Ishikawa (cell line): ENCODE results near the gene ATXN7.

ENCODE experiments used
- CEBPB ChIP-seq: IDR thresholded peaks from 2 replicates; pipeline ENCODE4 v1.6.1; 2012
- CREB1 ChIP-seq: IDR thresholded peaks from 2 replicates; pipeline ENCODE4 v1.6.1; 2012; ENCODE audit warnings: low read depth
- EGR1 ChIP-seq: IDR thresholded peaks from 2 replicates; pipeline ENCODE4 v1.6.1; 2012
- EP300 ChIP-seq: IDR thresholded peaks from 2 replicates; pipeline ENCODE4 v1.6.1; 2012; ENCODE audit warnings: borderline replicate concordance
- FOXM1 ChIP-seq: IDR thresholded peaks from 2 replicates; pipeline ENCODE4 v1.6.1; 2012; ENCODE audit warnings: low read depth, borderline replicate concordance
- NFIC ChIP-seq: IDR thresholded peaks from 2 replicates; pipeline ENCODE4 v1.6.1; 2012
- RAD21 ChIP-seq: IDR thresholded peaks from 2 replicates; pipeline ENCODE4 v1.6.1; 2012; ENCODE audit warnings: low read depth
- TAF1 ChIP-seq: IDR thresholded peaks from 2 replicates; pipeline ENCODE4 v1.6.1; 2012; ENCODE audit warnings: low read depth, mild to moderate bottlenecking
- TCF12 ChIP-seq: IDR thresholded peaks from 2 replicates; pipeline ENCODE4 v1.6.1; 2012; ENCODE audit warnings: low read depth
- TEAD4 ChIP-seq: IDR thresholded peaks from 2 replicates; pipeline ENCODE4 v1.6.1; 2012
- YY1 ChIP-seq: IDR thresholded peaks from 2 replicates; pipeline ENCODE4 v1.6.1; 2012; ENCODE audit warnings: low read depth
- ZBTB7A ChIP-seq: IDR thresholded peaks from 2 replicates; pipeline ENCODE4 v1.6.1; 2012; ENCODE audit warnings: low read depth
- TF ChIP-seq, protein P1 (sequence below): IDR thresholded peaks from 2 replicates; pipeline ENCODE4 v1.6.1; 2012
- TF ChIP-seq, protein P2 (sequence below): IDR thresholded peaks from 2 replicates; pipeline ENCODE4 v1.6.1; 2012; ENCODE audit warnings: low read depth, mild to moderate bottlenecking
- TF ChIP-seq, protein P3 (sequence below): IDR thresholded peaks from 2 replicates; pipeline ENCODE4 v1.6.1; 2012

Gene ATXN7

DNA sequence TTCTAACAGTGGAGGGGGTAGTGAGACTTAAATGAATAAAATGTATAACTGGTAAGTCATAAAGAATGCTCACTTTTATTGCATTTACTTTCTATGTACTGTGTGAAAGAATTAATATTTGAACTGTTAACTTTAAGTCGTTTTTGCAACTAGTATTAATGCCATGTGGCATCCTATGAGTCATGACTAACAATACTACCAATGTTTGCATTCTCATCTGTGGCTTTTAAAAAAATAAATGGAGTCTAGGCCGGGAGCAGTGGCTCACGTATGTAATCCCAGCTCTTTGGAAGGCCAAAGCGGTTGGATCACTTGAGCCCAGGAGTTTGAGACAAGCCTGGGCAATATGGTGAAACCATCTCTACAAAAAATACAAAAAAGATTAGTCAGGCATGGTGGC is 39.4 kb upstream of the ATXN7 start:
- TF ChIP-seq, protein P1, sequence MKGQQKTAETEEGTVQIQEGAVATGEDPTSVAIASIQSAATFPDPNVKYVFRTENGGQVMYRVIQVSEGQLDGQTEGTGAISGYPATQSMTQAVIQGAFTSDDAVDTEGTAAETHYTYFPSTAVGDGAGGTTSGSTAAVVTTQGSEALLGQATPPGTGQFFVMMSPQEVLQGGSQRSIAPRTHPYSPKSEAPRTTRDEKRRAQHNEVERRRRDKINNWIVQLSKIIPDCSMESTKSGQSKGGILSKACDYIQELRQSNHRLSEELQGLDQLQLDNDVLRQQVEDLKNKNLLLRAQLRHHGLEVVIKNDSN: no peak
- TF ChIP-seq EP300 (no peak), CREB1 (no peak), TCF12 (no peak), YY1 (no peak), TEAD4 (no peak)

DNA sequence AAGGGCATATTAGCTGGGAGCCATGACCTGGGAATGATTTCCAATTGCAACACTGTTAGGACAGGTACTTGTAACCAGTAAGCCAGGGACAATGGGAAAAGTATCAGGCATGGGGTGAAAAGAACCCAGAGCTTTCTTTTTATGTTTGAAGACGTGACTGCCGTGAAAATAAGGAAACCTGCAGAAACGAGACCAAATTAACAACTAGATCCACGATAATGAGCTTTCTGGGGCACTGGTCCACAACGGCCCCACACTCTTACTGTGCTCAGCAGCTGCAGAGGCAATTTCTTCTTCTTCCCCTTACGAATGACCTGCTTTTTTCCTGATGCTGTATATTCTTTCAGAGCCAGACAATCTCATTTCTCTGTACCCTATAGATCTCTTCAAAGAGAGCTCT is 33.1 kb upstream of the ATXN7 start:
- TF ChIP-seq TEAD4 (no peak), TCF12 (no peak), FOXM1 (no peak), CEBPB (no peak), NFIC (no peak), TAF1 (no peak), EP300 (no peak), RAD21 (no peak), YY1 (no peak), CREB1 (no peak), EGR1 (no peak), ZBTB7A (no peak)
- TF ChIP-seq, protein P2, sequence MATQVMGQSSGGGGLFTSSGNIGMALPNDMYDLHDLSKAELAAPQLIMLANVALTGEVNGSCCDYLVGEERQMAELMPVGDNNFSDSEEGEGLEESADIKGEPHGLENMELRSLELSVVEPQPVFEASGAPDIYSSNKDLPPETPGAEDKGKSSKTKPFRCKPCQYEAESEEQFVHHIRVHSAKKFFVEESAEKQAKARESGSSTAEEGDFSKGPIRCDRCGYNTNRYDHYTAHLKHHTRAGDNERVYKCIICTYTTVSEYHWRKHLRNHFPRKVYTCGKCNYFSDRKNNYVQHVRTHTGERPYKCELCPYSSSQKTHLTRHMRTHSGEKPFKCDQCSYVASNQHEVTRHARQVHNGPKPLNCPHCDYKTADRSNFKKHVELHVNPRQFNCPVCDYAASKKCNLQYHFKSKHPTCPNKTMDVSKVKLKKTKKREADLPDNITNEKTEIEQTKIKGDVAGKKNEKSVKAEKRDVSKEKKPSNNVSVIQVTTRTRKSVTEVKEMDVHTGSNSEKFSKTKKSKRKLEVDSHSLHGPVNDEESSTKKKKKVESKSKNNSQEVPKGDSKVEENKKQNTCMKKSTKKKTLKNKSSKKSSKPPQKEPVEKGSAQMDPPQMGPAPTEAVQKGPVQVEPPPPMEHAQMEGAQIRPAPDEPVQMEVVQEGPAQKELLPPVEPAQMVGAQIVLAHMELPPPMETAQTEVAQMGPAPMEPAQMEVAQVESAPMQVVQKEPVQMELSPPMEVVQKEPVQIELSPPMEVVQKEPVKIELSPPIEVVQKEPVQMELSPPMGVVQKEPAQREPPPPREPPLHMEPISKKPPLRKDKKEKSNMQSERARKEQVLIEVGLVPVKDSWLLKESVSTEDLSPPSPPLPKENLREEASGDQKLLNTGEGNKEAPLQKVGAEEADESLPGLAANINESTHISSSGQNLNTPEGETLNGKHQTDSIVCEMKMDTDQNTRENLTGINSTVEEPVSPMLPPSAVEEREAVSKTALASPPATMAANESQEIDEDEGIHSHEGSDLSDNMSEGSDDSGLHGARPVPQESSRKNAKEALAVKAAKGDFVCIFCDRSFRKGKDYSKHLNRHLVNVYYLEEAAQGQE: no peak
- TF ChIP-seq, protein P3, sequence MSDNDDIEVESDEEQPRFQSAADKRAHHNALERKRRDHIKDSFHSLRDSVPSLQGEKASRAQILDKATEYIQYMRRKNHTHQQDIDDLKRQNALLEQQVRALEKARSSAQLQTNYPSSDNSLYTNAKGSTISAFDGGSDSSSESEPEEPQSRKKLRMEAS: no peak
- TF ChIP-seq, protein P1: no peak

DNA sequence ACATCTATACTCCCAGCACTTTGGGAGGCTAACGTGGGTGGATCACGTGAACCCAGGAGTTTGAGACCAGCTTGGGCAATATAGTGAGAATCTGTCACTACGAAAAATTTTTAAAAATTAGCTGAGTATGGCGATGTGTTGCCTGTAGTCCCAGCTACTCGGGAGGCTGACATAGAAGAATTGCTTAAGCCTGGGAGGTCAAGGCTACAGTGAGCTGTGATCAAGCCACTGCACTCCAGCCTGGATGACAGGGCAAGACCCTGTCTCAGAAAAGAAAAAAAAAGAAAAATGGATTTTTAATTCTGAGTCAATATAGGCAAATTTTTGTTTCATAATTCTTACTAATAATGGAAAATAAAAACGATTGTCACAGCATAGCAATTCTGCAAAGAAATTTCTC is 31.3 kb upstream of the ATXN7 start:
- no peak for TF ChIP-seq CEBPB
- TF ChIP-seq RAD21: no peak
- TF ChIP-seq TEAD4: no peak
- no peak for TF ChIP-seq NFIC
- no peak for TF ChIP-seq ZBTB7A
- TF ChIP-seq TCF12: no peak
- TF ChIP-seq CREB1: no peak
- TF ChIP-seq FOXM1: no peak
- TF ChIP-seq YY1: no peak
- TF ChIP-seq, protein P2: no peak
- TF ChIP-seq, protein P3: no peak
- no peak for TF ChIP-seq EP300
- TF ChIP-seq, protein P1: no peak
- TF ChIP-seq TAF1: no peak
- no peak for TF ChIP-seq EGR1

DNA sequence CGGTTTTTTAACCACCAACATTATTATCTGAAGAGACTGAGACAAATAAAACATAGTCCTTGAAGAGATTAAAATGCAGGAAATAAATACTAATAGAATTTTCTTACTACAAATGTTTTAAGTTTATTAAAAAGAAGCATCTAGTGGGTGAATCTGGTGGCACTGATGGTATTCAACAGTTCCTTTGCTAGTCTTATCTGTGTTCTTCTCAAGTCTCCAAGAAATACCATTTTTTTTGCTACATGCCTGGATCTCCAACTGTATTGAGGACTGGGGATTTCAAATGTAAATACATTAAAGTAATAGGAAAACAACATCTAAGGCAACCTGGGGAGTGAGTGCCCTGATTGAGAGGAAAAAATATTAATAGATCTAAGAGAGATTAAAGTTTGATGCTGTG is 22.0 kb upstream of the ATXN7 start:
- TF ChIP-seq, protein P2: no peak
- TF ChIP-seq CEBPB (no peak), TEAD4 (no peak), NFIC (no peak), TCF12 (no peak), EGR1 (no peak), EP300 (no peak), ZBTB7A (no peak), RAD21 (no peak), CREB1 (no peak), TAF1 (no peak), YY1 (no peak), FOXM1 (no peak)
- TF ChIP-seq, protein P3: no peak
